Pancreas (tissue), 10 donors: Measurements from ENCODE around the gene NR4A3. TPM values are rescaled to one million over a fixed set of nuclear protein-coding genes. Genes with fewer than 3 reads are reported as not detected.
"Not testable (repeated sequence)": the region's sequence is repeated elsewhere in the genome, so short reads cannot be mapped to it uniquely, and the experiment has no call there.

Experiments used
- ATAC-seq, 4 donors: fragments of 200-7000 bp; cut with Tn5 transposase; one replicate each; pipeline versions ENCODE4 v1.8.0 to v1.9.1; 2020; ENCODE audit warnings: mild to moderate bottlenecking in 4 of 4, moderate library complexity in 4 of 4
- DNase-seq, 6 donors: peaks; one replicate each; pipeline ENCODE4 v3.0.0-alpha.2; 2020
- FAIRE-seq: peaks from 2 replicates; lab custom pipeline; 2012; peaks lifted over from hg19 to GRCh38; lab: Jason Lieb, UNC
- H3K27ac ChIP-seq, 4 donors: fragments of 200-600 bp; sonication (generic); 1 replicate in 3 of 4; 2 replicates in 1 of 4; pipeline versions ENCODE4 v1.5.0 to v1.8.0; 2020
- H3K27me3 ChIP-seq, 4 donors: fragments of 200-600 bp; one replicate each; pipeline ENCODE4 v1.8.0; 2021
- H3K36me3 ChIP-seq, 3 donors: fragments of 200-600 bp; sonication (generic) in 1 of 3; one replicate each; pipeline versions ENCODE4 v1.5.0 to v1.8.0; 2020 to 2021
- H3K4me1 ChIP-seq, 3 donors: fragments of 200-600 bp; one replicate each; pipeline ENCODE4 v1.8.0; 2021
- H3K4me3 ChIP-seq, 4 donors: fragments of 200-600 bp; sonication (generic) in 2 of 4; one replicate each; pipeline versions ENCODE4 v1.5.0 to v1.8.0; 2020 to 2021
- H3K9me3 ChIP-seq, 4 donors: fragments of 200-600 bp; one replicate each; pipeline ENCODE4 v1.8.0; 2021
- CTCF ChIP-seq, 4 donors: fragments of 200-600 bp; sonication (generic) in 3 of 4; IDR thresholded peaks; one replicate each; pipeline versions ENCODE4 v1.5.0 to v1.8.0; 2021; ENCODE audit warnings: antibody characterized with exemption in 4 of 4
- WGBS, 2 donors: extraction: QIAGEN DNeasy Blood & Tissue Kit; methylation state at CpG; one replicate each; pipeline ENCODE4 v1.1.7; 2013; 5-methylcytosine and 5-hydroxymethylcytosine counted together
- intact Hi-C, 3 donors: fragments of 100-400 bp; cut with DNase I; formaldehyde crosslinking; loops; one replicate each; pipeline versions ENCODE4 v1.11.1 to v1.14.2; 2022
- polyA plus RNA-seq, 2 donors: library from polyadenylated mRNA; stranded (reverse); fragments of 200-250 nt; gene quantifications; one replicate each; pipeline ENCODE4 v1.2.3, GENCODE V29; 2013
- total RNA-seq, 6 donors: library from RNA; stranded (reverse); fragmentation: NEBNext Ultra II Directional in 4 of 6; extraction: Animal tissue kit (Norgen Biotek cat#: 25700) in 4 of 6; gene quantifications; one replicate each; pipeline versions ENCODE4 v1.2.1 to v1.2.4, GENCODE V29; 2021 to 2023
- donor health status: healthy with polysubstance abuse.
- donor health status: DM: no; HTN: no; CAD: no; lungs with moderate emphysema.
- donor health status: DM: no; HTN: no; CAD: no.
- donor health status: control.
- donor health status: control.
- donor health status: Bipolar disorder and iron deficiency.
- donor health status: DM: yes; HTN: yes; CAD: no.
- donor health status: DM: no; HTN: no; CAD: no.
- donor health status: DM: no; HTN: no; CAD: no.
- donor health status: DM: yes; HTN: yes; CAD: no.

NR4A3 gene
- 1 to 10 TPM in 4 of 6 donors, under 1 TPM in 2; 0.41 to 3.1 (median 1.1) TPM for total RNA-seq
- 1 to 10 TPM; 1.9 to 3.8 TPM for polyA plus RNA-seq

GRCh38 chr9:99821396-99822108, at the start of gene NR4A3:
Gene NR4A3, plus strand, starts transcription at chr9:99821885. Its CDS starts 6,158 bp downstream, at chr9:99828043.
- peak in 2 of 4 donors; percentile 14 to 18 for TF ChIP-seq CTCF (IDR thresholded peaks at IDR 0.05)
- ATAC-seq (peak; percentile 74 to 79 (median 76)), FAIRE-seq (no peak), DNase-seq (peak; percentile 91 to 96 (median 92))
- intact Hi-C loops = no loop called here
- no peaks in the 10 kb centered on the region for H3K36me3 ChIP-seq
- WGBS, 2 donors = 0% methylated on average over 67 to 75 of the region's 75 CpGs
- peak within 1 kb of the TSS; percentile 74 to 84 (median 78) for H3K4me3 ChIP-seq
- no peaks in the 10 kb centered on the region for H3K27me3 ChIP-seq
- H3K27ac ChIP-seq = peak within 1 kb of the TSS; percentile 46 to 97 (median 90)
- H3K4me1 ChIP-seq = peaks cover 0 to 9% (median 5%) of the 10 kb centered on the region in 3 donors
- H3K9me3 ChIP-seq = no peaks in the 10 kb centered on the region

GRCh38 chr9:99773468-99774138, 48.1 kb upstream of the NR4A3 start:
- 27 to 28% methylated on average over 2 of the region's 2 CpGs for WGBS, 2 donors
- intact Hi-C loops = no loop called here
- DNase-seq = no peak
- Histone ChIP-seq H3K36me3 (no peaks in the 10 kb centered on the region), H3K4me1 (no peaks in the 10 kb centered on the region), H3K27ac (no peak overlapping the region), H3K4me3 (no peak overlapping the region), H3K9me3 (no peaks in the 10 kb centered on the region), H3K27me3 (no peaks in the 10 kb centered on the region)
- no peak for ATAC-seq
- no peak for FAIRE-seq
- TF ChIP-seq CTCF (IDR thresholded peaks at IDR 0.05) = no peak

- ATAC-seq = no peak
- FAIRE-seq = no peak
- no peaks in the 10 kb centered on the region for H3K36me3 ChIP-seq
- DNase-seq = no peak
- H3K27me3 ChIP-seq = no peaks in the 10 kb centered on the region
- no peaks in the 10 kb centered on the region for H3K4me1 ChIP-seq
- H3K27ac ChIP-seq = no peak overlapping the region
- intact Hi-C loops = no loop called here
- no peak overlapping the region for H3K4me3 ChIP-seq
- H3K9me3 ChIP-seq = no peaks in the 10 kb centered on the region
- TF ChIP-seq CTCF (IDR thresholded peaks at IDR 0.05) = no peak
- WGBS, 2 donors = 83 to 85% methylated on average over 2 of the region's 2 CpGs
Observed at GRCh38 chr9:99778308-99778707, 43.4 kb upstream of the NR4A3 start.

- FAIRE-seq (no peak), ATAC-seq (no peak), DNase-seq (no peak)
- H3K9me3 ChIP-seq = no peaks in the 10 kb centered on the region
- H3K27ac ChIP-seq = no peak overlapping the region
- no peak for TF ChIP-seq CTCF (IDR thresholded peaks at IDR 0.05)
- H3K27me3 ChIP-seq = no peaks in the 10 kb centered on the region
- no peaks in the 10 kb centered on the region for H3K4me1 ChIP-seq
- no peak overlapping the region for H3K4me3 ChIP-seq
- WGBS, 2 donors = 85 to 91% methylated on average over 3 of the region's 3 CpGs
- no peaks in the 10 kb centered on the region for H3K36me3 ChIP-seq
- intact Hi-C loops = no loop called here
Observed at GRCh38 chr9:99778836-99779235, 42.8 kb upstream of the NR4A3 start.

- ATAC-seq = no peak
- H3K4me3 ChIP-seq = no peak overlapping the region
- intact Hi-C loops = no loop called here
- H3K36me3 ChIP-seq = no peaks in the 10 kb centered on the region
- no peak for TF ChIP-seq CTCF (IDR thresholded peaks at IDR 0.05)
- H3K27me3 ChIP-seq = no peaks in the 10 kb centered on the region
- 82 to 84% methylated on average over 4 of the region's 4 CpGs for WGBS, 2 donors
- H3K27ac ChIP-seq = no peak overlapping the region
- DNase-seq = no peak
- no peak for FAIRE-seq
- no peaks in the 10 kb centered on the region for H3K4me1 ChIP-seq
- no peaks in the 10 kb centered on the region for H3K9me3 ChIP-seq
Observed at GRCh38 chr9:99779277-99779676, 42.4 kb upstream of the NR4A3 start.

- FAIRE-seq, H3K36me3 ChIP-seq, H3K4me1 ChIP-seq, intact Hi-C loops, H3K27ac ChIP-seq, ATAC-seq, H3K4me3 ChIP-seq, H3K9me3 ChIP-seq, DNase-seq, H3K27me3 ChIP-seq: not testable (repeated sequence)
- 86 to 91% methylated on average over 5 of the region's 5 CpGs for WGBS, 2 donors
Observed at GRCh38 chr9:99782349-99782748, 39.3 kb upstream of the NR4A3 start.
